ENCODE data around the gene KIAA0232.

DNA sequence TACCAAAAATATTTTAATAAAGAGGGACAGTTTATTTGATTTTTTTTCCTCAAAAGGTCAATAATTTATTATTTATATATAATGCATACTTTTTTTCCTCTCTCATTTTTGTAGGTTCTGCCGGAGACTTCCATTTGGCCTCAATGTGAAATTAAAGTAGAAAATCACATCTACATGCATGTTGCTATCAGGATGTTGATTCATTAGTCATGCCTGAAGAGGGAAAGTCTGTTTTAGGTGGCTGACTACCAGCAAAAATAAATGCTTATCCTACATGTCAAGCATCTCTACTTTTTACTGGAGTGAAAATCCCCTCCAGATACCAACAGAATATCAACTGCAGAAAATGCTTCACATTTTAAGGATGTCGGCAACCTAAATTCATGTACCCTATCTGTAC is 41.5 kb downstream of the KIAA0232 start:
- TF ChIP-seq, protein P1, sequence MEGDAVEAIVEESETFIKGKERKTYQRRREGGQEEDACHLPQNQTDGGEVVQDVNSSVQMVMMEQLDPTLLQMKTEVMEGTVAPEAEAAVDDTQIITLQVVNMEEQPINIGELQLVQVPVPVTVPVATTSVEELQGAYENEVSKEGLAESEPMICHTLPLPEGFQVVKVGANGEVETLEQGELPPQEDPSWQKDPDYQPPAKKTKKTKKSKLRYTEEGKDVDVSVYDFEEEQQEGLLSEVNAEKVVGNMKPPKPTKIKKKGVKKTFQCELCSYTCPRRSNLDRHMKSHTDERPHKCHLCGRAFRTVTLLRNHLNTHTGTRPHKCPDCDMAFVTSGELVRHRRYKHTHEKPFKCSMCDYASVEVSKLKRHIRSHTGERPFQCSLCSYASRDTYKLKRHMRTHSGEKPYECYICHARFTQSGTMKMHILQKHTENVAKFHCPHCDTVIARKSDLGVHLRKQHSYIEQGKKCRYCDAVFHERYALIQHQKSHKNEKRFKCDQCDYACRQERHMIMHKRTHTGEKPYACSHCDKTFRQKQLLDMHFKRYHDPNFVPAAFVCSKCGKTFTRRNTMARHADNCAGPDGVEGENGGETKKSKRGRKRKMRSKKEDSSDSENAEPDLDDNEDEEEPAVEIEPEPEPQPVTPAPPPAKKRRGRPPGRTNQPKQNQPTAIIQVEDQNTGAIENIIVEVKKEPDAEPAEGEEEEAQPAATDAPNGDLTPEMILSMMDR (IDR thresholded peaks at IDR 0.05), result no peak
- TF ChIP-seq POLR2A (IDR thresholded peaks at IDR 0.05), result no peak
- TF ChIP-seq EP300 (IDR thresholded peaks at IDR 0.05), result no peak
- no peak for TF ChIP-seq POLR2AphosphoS5 (IDR thresholded peaks at IDR 0.05)

Measured in gastroesophageal sphincter (tissue), 3 donors.